ENCODE data around the gene ZDHHC16.
A peak's percentile ranks its signal among the peaks of the same experiment; 100 is the strongest.
"Not testable (repeated sequence)": the region's sequence is repeated elsewhere in the genome, so short reads cannot be mapped to it uniquely, and the experiment has no call there.

The ZDHHC16 gene

GRCh38 chr10:97435211-97435610, 10.8 kb upstream of the ZDHHC16 start:
- no peak for DNase-seq

DNA sequence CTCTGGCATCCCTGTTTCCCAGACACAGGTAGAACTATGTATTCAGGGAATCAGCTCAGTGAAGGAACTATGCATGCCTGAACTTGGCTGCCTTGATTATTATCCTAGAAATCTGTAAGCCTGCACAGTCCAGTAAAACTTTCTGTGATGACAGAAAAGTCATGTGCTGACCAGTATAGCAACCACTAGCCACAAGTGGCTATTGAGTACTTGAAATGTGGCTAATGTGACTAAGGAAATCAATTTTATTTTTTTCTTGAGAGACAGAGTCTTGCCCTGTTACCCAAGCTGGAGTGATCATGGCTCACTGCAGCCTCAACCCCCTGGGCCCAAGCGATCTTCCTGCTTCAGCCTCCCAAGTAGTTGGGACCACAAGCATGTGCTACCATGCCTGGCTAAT, 3.7 kb upstream of the ZDHHC16 start:
- DNase-seq, result no peak

DNA sequence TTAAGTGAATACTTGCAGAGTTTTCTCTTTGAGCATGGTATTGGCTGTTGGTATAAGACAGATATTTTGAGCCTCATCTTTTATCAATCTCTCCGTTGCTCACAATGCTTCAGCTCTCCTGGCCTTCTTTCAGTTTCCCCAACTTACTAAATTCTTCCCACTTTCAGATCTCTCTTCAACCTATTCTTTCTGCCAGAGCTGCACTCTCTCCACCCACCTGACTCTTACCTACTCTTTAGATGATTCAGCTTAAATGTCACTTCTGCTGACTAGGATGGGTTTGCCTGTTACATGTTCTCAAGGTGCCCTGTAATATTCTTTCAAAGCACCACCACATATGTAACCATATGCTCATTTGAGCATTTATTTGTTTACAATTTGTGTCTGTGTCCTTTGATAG, 1.8 kb upstream of the ZDHHC16 start:
- no peak for DNase-seq

- no peak for DNase-seq
Observed at GRCh38 chr10:97445357-97445721, 636 bp upstream of the ZDHHC16 start.

DNA sequence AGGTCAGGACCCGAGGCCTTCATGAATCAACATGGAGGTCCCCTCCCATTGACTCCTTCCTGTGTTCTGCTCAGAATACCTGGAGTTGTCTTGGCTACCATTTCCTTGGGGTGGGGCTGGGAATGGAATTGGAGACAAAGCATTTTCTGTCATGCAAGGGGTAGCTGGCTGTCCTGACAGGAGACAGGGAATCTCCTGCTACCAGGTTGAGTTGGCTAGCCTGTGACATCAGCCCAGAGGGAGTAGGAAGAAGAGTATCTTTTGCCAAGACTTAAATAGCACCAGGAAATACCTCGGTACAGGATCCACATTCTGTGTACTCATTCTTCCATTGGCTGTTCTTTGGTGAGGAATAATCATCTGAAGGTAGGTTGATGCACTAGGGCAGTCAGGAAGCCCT, 4.9 kb downstream of the ZDHHC16 start:
- DNase-seq, result no peak

- DNase-seq, result no peak
Observed at GRCh38 chr10:97451605-97452004, 5.6 kb downstream of the ZDHHC16 start.

DNA sequence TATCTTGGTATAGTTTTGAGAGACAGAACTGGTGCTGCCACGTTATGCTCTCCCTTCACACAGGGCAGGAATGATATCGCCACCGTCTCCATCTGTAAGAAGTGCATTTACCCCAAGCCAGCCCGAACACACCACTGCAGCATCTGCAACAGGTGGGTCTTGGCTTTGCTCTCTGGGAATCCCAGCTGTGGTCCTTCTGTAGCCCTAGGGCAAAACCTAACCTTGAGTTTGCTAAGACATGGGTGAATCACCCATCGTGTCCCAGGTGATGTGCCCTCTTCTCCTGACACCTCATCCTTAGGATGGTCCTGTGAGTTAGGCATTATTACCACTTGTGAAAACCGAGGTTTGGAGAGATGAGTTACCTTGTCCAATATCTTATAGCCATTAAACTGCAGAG, 6.4 kb downstream of the ZDHHC16 start:
- DNase-seq, result no peak

DNA sequence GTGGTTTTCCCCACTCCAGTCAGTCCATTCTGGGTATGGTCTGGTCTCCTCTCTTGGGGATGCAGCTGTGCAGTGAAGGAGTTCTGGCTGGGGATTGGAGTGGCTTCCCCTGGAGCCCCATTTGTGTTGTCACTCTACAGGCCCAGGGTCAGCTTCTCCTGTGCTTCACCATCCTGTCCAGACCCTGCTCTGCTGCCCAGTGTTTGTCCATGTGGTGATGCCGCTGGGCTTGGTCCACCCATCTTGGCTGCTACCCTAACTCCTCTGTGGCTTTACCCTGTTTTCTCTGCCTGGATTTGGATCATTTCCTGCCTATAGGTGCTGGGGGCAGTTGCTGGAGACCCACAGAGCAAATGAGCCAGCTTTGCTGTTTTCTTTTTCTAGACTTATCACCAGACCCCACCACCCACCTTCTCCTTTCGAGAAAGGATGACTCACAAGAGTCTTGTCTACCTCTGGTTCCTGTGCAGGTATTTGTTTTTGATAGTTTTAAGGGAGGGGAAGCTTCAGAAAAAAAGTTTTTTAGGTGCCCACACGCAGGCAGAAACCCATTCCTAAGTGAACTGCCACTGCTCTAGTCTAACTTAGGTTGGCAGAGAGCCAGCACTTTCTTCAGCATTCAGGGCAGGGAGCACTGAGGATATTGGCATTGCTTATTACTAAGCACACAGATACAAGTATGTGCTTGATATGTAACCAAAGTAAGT, 8.5 kb downstream of the ZDHHC16 start:
- no peak for DNase-seq

DNA sequence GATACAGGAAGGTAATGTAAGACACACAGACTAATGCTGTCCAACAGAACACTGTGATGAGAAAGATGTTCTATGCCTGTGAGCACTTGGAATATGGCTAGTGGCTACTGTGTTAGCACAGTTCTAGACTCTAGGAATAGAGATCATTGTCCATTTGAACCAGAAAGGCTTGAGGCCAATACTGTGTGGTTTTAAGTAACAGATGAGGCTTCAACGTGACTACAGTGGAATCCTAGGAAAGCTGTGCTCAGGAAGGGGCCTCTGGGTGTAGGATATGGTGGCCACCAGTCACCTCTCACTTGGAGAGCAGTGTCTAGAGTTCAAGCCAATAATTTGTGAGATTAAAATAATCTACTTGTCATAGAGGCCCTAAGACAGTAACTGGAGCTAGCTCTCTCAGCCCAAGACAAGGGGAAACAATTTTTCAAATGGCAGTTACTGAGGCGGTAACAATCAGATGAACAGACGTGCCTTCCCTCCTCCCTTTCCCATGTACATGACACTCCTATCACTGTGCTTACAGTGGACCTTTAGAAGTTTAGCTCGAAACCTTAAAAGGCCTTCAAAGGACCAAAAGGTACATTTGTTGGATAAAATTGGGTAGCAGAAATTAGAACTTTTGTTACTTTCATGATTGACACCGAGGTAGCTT, 10.2 kb downstream of the ZDHHC16 start:
- DNase-seq, result no peak

- DNase-seq, result no peak
Observed at GRCh38 chr10:97456686-97457065, 10.7 kb downstream of the ZDHHC16 start.

DNA sequence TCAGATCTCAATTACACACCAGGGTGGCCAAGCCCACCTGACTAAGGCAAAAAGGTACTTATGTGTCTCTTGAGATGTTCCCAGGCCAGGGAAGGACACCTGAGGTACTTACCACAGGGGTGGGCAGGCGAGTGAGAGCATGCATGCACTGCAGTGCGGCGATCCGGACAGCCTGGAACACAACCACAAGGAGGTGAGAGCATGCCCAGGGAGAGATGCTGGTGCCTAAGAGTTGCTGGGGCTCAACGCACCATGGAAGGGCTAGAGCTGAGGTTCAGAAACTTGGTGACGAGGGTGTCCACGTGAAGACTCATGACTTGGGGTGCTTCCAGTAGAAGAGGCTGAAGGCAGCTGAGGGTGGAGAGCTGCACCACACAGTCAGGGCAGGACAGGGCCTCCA, 13.1 kb downstream of the ZDHHC16 start:
- no peak for DNase-seq

DNA sequence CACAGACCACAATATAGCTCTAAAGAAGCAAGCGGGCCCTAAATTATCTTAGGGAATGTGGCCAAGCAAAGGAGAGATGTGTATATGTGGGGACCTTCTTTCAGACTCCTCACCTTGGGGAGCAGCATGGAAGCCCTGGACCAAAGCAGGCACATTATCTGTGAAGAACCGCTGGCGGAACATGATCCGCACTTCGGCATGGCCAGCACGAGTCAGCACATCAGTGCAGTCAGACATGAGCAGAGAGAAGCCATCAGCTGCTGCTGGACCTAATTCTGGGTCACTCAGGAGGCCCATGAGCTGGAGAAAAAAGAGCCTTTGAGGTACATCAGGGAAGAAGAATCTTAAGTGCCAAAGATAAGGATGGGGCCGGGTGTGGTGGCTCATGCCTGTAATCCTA, 14.0 kb downstream of the ZDHHC16 start:
- no peak for DNase-seq

DNA sequence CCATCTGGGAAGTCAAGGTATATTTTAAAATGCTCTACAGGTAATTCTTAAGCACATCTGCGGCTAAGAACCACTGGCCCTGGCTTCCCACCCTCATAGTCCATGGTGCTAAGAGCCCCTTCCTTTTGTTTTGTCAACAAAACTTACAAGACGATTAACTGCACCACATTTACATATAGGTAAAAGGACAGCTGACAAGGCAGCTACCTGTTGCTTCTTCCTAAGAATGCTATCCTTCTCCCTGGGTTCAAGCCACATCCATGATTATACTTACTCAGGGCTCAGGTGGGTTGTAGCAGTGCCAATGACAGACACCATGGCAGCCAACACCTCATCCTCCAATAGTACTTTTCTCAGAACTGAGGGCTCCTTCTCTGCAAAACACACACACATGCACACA, 16.3 kb downstream of the ZDHHC16 start:
- no peak for DNase-seq

DNA sequence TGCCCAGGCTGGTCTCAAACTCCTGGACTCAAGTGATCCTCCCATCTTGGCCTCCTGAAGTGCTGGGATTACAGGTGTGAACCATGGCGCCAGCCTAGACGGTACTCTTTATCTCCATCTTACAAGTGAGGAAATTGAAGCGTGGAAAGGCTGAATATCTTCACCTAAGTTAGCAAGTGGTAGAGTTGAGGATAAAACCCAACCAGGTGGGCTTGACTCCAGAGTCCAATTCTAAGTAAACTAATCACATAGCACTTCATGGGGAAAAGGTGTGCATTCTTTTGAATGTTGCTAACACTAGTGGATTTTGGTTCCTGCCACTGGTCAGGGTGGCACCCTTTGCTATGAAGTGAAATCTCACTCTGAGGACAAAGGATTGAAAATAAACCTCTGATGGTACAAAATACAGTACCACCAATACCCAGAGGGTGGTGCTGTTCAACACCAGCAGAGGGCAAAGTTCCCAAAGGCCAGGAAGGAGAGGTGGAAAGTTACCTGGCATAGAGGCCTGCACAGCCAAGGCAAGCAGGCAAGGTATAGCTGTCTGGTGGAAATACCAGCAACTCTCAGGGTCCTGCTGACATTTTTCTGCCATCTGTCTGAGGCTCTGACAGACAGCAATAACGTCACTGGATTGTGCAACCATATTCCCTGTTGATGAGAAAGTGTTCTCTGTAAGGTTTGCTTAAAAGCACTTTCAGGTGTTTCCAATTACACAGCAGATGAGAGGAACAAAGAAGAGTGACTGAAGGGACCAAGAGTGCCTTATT, 17.6 kb downstream of the ZDHHC16 start:
- DNase-seq, result peak; percentile 38

DNA sequence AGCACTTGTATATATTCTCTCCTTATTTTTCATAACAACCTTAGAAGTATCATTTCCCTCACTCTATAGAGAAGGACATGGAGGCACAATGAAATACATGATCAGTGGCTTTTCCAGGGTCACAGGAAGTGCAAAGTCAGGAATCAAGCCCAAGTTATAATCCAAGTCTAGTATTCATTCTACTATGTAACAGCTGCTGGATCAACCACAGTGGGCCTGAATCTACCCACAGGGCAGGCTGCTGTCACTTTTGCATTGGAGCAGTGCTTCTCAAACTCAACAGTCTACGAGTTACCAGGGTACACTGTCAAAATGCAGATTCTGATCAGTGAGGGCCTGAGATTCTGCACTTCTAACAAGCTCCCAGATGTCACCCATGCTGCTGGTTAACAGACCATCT, 18.3 kb downstream of the ZDHHC16 start:
- DNase-seq, result no peak

- no peak for DNase-seq
Observed at GRCh38 chr10:97465982-97466381, 20.0 kb downstream of the ZDHHC16 start.

DNA sequence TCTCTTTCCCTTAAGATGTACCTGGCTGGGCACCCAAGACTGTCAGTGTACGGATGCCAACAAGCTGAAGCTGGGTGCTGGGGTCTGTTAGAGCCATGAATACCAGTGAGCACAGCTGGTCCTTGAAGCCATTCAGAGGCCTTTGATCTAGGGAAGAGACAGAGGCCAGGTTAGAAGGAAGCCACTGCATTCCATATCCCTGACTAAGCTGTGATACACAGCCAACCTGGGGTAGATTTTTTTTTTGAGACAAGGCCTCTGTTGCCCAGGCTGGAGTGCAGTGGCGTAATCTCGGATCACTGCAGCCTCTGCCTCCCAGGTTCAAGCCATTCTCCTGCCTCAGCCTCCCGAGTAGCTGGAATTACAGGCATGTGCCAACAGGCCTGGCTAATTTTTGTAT, 20.8 kb downstream of the ZDHHC16 start:
- no peak for DNase-seq

GRCh38 chr10:97468162-97468561, 22.2 kb downstream of the ZDHHC16 start:
- DNase-seq, result no peak

GRCh38 chr10:97468781-97469180, 22.8 kb downstream of the ZDHHC16 start:
- not testable (repeated sequence) for DNase-seq

DNA sequence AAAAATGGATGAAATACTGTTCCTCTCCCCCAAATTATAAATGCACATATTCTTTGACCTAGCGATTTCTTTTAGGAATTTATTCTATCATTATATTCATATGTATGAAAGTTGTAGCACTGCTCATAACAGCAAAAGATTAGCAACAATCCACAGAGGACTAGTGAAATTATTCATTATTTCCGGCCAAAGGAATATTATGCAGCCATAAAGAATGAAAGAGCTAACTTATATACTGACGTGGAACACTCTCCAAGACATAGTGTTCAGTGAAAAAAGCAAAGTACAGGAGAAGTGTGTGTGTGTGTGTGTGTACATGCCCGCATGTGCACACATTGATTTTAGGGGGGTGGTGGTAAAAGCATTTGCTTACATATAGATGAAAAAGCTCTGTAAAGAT, 28.9 kb downstream of the ZDHHC16 start:
- no peak for DNase-seq

GRCh38 chr10:97475936-97476594, 30.1 kb downstream of the ZDHHC16 start:
- DNase-seq, result no peak

GRCh38 chr10:97479410-97479809, 33.4 kb downstream of the ZDHHC16 start:
- DNase-seq, result not testable (repeated sequence)

- no peak for DNase-seq
Observed at GRCh38 chr10:97479939-97480338, 34.0 kb downstream of the ZDHHC16 start.

GRCh38 chr10:97481071-97481470, 35.1 kb downstream of the ZDHHC16 start:
- DNase-seq, result no peak

All from central memory CD4-positive, alpha-beta T cell (primary cell).